HG02973 (cell line): ENCODE data around the gene CEL.
"Not testable (repeated sequence)": the region's sequence is repeated elsewhere in the genome, so short reads cannot be mapped to it uniquely, and the experiment has no call there.

Experiments used
- ATAC-seq: cut with Tn5 transposase; IDR thresholded peaks from one replicate; pipeline ENCODE4 v1.9.1; 2021; ENCODE audit warnings: moderate library complexity; ENCODE audit not compliant: unreplicated experiment

CEL gene

DNA sequence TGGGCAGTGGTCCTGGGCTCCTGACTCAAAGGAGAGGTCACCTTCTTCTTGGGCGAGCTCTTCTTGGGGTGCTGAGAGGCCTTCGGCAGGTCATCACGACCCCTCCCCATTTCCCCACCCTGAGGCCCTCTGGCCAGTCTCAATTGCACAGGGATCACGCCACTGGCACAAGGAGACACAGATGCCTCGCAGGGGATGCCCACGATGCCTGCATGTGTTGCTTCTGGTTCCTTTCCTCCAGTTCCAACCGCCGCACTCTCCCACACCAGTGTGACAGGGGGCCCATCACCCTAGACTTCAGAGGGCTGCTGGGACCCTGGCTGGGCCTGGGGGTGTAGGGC lies 1.3 kb downstream of the CEL start:
- no peak for ATAC-seq

- ATAC-seq, result no peak
Observed at GRCh38 chr9:133063500-133064231, 1.9 kb downstream of the CEL start.

GRCh38 chr9:133064241-133065069 lies 2.7 kb downstream of the CEL start:
- ATAC-seq, result no peak

DNA sequence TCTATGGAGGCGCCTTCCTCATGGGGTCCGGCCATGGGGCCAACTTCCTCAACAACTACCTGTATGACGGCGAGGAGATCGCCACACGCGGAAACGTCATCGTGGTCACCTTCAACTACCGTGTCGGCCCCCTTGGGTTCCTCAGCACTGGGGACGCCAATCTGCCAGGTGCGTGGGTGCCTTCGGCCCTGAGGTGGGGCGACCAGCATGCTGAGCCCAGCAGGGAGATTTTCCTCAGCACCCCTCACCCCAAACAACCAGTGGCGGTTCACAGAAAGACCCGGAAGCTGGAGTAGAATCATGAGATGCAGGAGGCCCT lies 3.2 kb downstream of the CEL start:
- ATAC-seq, result no peak

DNA sequence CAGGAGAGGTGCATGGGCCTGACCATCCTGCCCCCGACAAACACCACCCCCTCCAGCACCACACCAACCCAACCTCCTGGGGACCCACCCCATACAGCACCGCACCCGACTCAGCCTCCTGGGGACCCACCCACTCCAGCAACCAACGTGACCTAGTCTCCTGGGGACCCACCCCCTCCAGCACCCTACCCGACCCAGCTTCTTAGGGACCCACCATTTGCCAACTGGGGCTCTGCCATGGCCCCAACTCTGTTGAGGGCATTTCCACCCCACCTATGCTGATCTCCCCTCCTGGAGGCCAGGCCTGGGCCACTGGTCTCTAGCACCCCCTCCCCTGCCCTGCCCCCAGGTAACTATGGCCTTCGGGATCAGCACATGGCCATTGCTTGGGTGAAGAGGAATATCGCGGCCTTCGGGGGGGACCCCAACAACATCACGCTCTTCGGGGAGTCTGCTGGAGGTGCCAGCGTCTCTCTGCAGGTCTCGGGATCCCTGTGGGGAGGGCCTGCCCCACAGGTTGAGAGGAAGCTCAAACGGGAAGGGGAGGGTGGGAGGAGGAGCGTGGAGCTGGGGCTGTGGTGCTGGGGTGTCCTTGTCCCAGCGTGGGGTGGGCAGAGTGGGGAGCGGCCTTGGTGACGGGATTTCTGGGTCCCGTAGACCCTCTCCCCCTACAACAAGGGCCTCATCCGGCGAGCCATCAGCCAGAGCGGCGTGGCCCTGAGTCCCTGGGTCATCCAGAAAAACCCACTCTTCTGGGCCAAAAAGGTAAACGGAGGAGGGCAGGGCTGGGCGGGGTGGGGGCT lies 4.6 kb downstream of the CEL start:
- ATAC-seq, result no peak

DNA sequence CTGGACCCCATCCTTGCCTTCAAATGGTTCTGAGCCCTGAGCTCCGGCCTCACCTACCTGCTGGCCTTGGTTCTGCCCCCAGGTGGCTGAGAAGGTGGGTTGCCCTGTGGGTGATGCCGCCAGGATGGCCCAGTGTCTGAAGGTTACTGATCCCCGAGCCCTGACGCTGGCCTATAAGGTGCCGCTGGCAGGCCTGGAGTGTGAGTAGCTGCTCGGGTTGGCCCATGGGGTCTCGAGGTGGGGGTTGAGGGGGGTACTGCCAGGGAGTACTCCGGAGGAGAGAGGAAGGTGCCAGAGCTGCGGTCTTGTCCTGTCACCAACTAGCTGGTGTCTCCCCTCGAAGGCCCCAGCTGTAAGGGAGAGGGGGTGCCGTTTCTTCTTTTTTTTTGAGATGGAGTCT lies 5.2 kb downstream of the CEL start:
- no peak for ATAC-seq

DNA sequence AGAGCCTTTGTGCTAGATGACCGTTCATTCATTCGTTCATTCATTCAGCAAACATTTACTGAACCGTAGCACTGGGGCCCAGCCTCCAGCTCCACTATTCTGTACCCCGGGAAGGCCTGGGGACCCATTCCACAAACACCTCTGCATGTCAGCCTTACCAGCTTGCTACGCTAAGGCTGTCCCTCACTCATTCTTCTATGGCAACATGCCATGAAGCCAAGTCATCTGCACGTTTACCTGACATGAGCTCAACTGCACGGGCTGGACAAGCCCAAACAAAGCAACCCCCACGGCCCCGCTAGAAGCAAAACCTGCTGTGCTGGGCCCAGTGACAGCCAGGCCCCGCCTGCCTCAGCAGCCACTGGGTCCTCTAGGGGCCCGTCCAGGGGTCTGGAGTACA lies 6.0 kb downstream of the CEL start:
- no peak for ATAC-seq

DNA sequence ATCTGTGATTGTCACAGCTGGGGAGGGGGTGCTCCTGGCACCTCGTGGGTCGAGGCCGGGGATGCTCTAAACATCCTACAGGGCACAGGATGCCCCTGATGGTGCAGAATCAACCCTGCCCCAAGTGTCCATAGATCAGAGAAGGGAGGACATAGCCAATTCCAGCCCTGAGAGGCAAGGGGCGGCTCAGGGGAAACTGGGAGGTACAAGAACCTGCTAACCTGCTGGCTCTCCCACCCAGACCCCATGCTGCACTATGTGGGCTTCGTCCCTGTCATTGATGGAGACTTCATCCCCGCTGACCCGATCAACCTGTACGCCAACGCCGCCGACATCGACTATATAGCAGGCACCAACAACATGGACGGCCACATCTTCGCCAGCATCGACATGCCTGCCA lies 6.7 kb downstream of the CEL start:
- ATAC-seq, result not testable (repeated sequence)

DNA sequence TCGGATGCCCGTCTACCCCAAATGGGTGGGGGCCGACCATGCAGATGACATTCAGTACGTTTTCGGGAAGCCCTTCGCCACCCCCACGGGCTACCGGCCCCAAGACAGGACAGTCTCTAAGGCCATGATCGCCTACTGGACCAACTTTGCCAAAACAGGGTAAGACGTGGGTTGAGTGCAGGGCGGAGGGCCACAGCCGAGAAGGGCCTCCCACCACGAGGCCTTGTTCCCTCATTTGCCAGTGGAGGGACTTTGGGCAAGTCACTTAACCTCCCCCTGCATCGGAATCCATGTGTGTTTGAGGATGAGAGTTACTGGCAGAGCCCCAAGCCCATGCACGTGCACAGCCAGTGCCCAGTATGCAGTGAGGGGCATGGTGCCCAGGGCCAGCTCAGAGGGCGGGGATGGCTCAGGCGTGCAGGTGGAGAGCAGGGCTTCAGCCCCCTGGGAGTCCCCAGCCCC lies 8.8 kb downstream of the CEL start:
- ATAC-seq, result not testable (repeated sequence)

DNA sequence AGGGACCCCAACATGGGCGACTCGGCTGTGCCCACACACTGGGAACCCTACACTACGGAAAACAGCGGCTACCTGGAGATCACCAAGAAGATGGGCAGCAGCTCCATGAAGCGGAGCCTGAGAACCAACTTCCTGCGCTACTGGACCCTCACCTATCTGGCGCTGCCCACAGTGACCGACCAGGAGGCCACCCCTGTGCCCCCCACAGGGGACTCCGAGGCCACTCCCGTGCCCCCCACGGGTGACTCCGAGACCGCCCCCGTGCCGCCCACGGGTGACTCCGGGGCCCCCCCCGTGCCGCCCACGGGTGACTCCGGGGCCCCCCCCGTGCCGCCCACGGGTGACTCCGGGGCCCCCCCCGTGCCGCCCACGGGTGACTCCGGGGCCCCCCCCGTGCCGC lies 9.2 kb downstream of the CEL start:
- ATAC-seq, result not testable (repeated sequence)

- ATAC-seq, result no peak
Observed at GRCh38 chr9:133071484-133072150, 9.8 kb downstream of the CEL start.

GRCh38 chr9:133072210-133072609 lies 10.4 kb downstream of the CEL start:
- not testable (repeated sequence) for ATAC-seq

GRCh38 chr9:133073086-133074014 lies 11.6 kb downstream of the CEL start:
- ATAC-seq, result no peak

- no peak for ATAC-seq
Observed at GRCh38 chr9:133074111-133074651, 12.4 kb downstream of the CEL start.

DNA sequence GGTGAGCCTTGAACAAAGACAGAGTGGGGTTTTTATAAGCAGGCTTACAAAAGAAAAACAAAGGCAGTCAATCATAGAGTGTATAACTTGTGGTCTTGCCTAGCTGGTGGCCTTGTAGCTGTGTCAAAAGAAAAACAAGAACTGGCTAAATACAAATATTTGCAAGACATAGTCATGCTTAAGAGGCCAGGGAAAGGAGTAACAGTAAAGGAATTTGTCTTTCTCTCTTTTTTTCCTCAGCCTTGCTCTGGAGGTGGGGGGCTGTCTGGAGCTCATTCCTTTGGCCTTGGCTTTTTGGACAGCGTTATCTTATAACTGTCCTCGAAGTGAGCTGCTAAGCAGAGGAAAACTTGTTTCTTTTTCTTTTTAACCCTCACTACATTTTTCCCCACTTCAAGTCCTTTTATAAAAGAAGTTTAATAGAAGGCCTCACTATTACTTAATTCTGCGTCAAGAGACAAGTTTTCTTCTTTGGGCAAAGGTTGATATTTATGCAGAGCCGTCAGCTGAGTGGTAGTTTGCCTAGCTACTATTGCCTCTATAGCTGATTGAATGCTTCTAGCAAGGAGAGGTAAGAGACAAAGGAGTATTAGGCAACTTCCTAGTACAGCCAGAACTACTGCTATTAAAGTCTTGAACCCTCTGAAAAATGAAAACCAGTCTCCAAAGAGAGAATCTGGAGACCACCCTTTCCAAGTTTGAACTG lies 14.3 kb downstream of the CEL start:
- ATAC-seq, result no peak

- ATAC-seq, result no peak
Observed at GRCh38 chr9:133076691-133077090, 14.9 kb downstream of the CEL start.

DNA sequence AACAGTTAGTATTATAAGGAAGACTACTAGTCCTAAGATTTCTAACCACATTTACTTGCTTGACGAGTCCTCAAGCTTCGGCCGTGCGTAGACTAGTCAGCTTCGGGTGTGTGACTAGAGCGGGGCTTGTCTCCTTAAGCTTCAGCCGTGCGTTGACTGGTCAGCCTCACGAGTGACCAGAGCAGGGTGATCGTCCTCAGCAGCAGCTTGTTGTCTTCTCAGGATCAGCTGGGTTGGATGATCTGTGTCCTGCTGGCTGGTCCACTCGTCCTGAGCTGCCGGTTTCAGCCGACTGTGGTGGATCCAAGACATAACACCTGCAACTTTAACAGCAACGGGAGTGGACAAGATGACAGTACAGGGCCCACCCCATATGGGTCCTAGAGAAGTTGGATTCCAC lies 16.7 kb downstream of the CEL start:
- no peak for ATAC-seq

DNA sequence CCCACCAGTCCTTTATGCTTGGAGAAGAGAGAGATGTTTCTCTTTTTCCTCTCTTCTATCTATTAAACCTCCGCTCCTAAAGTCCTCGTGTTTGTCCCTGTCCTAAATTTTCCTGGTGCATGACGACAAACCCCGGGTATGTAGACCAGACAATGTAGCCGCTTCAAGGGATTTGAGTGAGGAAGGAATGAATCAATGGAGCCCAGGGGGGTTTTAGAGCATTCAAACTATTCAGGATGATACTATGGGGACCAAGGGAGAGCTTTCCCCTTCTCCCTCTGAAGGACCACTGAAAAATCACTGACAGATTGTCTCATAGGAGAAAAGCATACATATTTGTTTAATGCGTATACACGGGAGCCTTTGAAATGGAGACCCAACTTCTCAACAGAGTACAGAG lies 18.4 kb downstream of the CEL start:
- no peak for ATAC-seq
